Neural cell (in vitro differentiated cells): ENCODE results near the gene ECT2L. TPM values are rescaled to one million over a fixed set of nuclear protein-coding genes. Genes with fewer than 3 reads are reported as not detected.

Experiments used
- H2AFZ ChIP-seq: fragments of 200-600, 300-800 bp; sonication (generic), shearing (Covaris generic); 2 replicates; pipeline ENCODE4 v1.6.0; 2014; ENCODE audit warnings: low read depth, mild to moderate bottlenecking, antibody characterized with exemption, low read length, moderate library complexity
- H3F3A ChIP-seq: fragments of 200-600 bp; shearing (Covaris generic); 2 replicates; pipeline ENCODE4 v1.6.1; 2016; ENCODE audit warnings: mild to moderate bottlenecking, moderate library complexity, mixed read lengths, antibody characterized with exemption, low read length; ENCODE audit not compliant: insufficient read depth, poor library complexity, severe bottlenecking
- H3K27ac ChIP-seq: fragments of 200-600, 300-800 bp; sonication (generic), shearing (Covaris generic); 2 replicates; pipeline ENCODE4 v1.5.1; 2014; ENCODE audit warnings: mild to moderate bottlenecking, low read length, moderate library complexity
- H3K27me3 ChIP-seq: fragments of 300-800, 200-600 bp; sonication (generic), shearing (Covaris generic); 2 replicates; pipeline ENCODE4 v1.6.0; 2014; ENCODE audit warnings: mild to moderate bottlenecking, low read depth, low read length, moderate library complexity; ENCODE audit not compliant: insufficient read depth
- H3K36me3 ChIP-seq: fragments of 300-800, 200-600 bp; sonication (generic), shearing (Covaris generic); 2 replicates; pipeline ENCODE4 v1.5.1; 2014; ENCODE audit warnings: mild to moderate bottlenecking, antibody characterized with exemption, low read length, moderate library complexity; ENCODE audit not compliant: insufficient read depth
- H3K4me2 ChIP-seq: fragments of 300-800, 200-600 bp; sonication (generic), shearing (Covaris generic); 2 replicates; pipeline ENCODE4 v1.6.0; 2014; ENCODE audit warnings: mild to moderate bottlenecking, low read length
- H3K4me3 ChIP-seq: fragments of 300-800, 200-600 bp; sonication (generic), shearing (Covaris generic); 2 replicates; pipeline ENCODE4 v1.5.1; 2014; ENCODE audit warnings: mild to moderate bottlenecking, low read length, moderate library complexity
- H3K79me2 ChIP-seq: fragments of 200-600 bp; shearing (Covaris generic); replicated peaks from 2 replicates; pipeline ENCODE4 v1.6.0; 2014; ENCODE audit warnings: mild to moderate bottlenecking, low read length, moderate library complexity; ENCODE audit not compliant: insufficient read depth
- H3K9ac ChIP-seq: fragments of 300-800, 200-600 bp; sonication (generic), shearing (Covaris generic); 2 replicates; pipeline ENCODE4 v1.6.1; 2016; ENCODE audit warnings: mild to moderate bottlenecking, low read length, mixed read lengths
- H3K9me2 ChIP-seq: fragments of 200-600 bp; shearing (Covaris generic); 2 replicates; pipeline ENCODE4 v1.6.1; 2016; ENCODE audit warnings: mild to moderate bottlenecking, low read length, mixed read lengths; ENCODE audit not compliant: insufficient read depth
- H3K9me3 ChIP-seq: fragments of 200-600, 300-800 bp; sonication (generic), shearing (Covaris generic); 2 replicates; pipeline ENCODE4 v1.6.1; 2016; ENCODE audit warnings: mild to moderate bottlenecking, mixed run types, low read length, moderate library complexity, mixed read lengths
- H4K20me1 ChIP-seq: fragments of 200-600 bp; shearing (Covaris generic); 2 replicates; pipeline ENCODE4 v1.6.1; 2016; ENCODE audit warnings: mild to moderate bottlenecking, mixed run types; ENCODE audit not compliant: insufficient read depth
- EP300 ChIP-seq: fragments of 450-650 bp; conservative IDR thresholded peaks from 2 replicates; pipeline ENCODE4 v1.6.1; 2014; ENCODE audit warnings: antibody characterized with exemption, mild to moderate bottlenecking, moderate library complexity; ENCODE audit not compliant: poor library complexity, severe bottlenecking
- EZH2 ChIP-seq: fragments of 200-600, 300-800 bp; shearing (Covaris generic), sonication (generic); IDR thresholded peaks from 2 replicates; pipeline ENCODE4 v1.6.1; 2014; ENCODE audit warnings: antibody characterized with exemption, low read length, borderline replicate concordance, mild to moderate bottlenecking; ENCODE audit not compliant: insufficient read depth, poor library complexity, severe bottlenecking
- MXI1 ChIP-seq: fragments of 450-650 bp; conservative IDR thresholded peaks from 2 replicates; pipeline ENCODE4 v1.6.1; 2014; ENCODE audit warnings: antibody characterized with exemption, mild to moderate bottlenecking; ENCODE audit not compliant: poor library complexity, severe bottlenecking
- POLR2AphosphoS5 ChIP-seq: IDR thresholded peaks from 2 replicates; pipeline ENCODE4 v1.6.1; 2012
- RAD21 ChIP-seq: fragments of 450-650 bp; conservative IDR thresholded peaks from 2 replicates; pipeline ENCODE4 v1.6.1; 2014; ENCODE audit warnings: antibody characterized with exemption, mild to moderate bottlenecking, moderate library complexity
- SMC3 ChIP-seq: fragments of 450-650 bp; conservative IDR thresholded peaks from 2 replicates; pipeline ENCODE4 v1.6.1; 2014; ENCODE audit warnings: antibody characterized with exemption, mild to moderate bottlenecking, moderate library complexity; ENCODE audit not compliant: poor library complexity
- TAF1 ChIP-seq: IDR thresholded peaks from 2 replicates; pipeline ENCODE4 v1.6.1; 2012; ENCODE audit warnings: low read depth
- polyA plus RNA-seq: library from polyadenylated mRNA; depleted of rRNA; stranded (reverse); fragments of >200 nt; gene quantifications from 2 replicates; pipeline ENCODE4 v1.2.3, GENCODE V29; 2014
- TF ChIP-seq, protein P1 (sequence below): fragments of 450-650 bp; IDR thresholded peaks from 2 replicates; pipeline ENCODE4 v1.5.1; 2014; ENCODE audit warnings: antibody characterized with exemption, mild to moderate bottlenecking, moderate library complexity; ENCODE audit not compliant: poor library complexity, severe bottlenecking
- TF ChIP-seq, protein P2 (sequence below): IDR thresholded peaks from 2 replicates; pipeline ENCODE4 v1.6.1; 2012; ENCODE audit warnings: borderline replicate concordance

The ECT2L gene
- polyA plus RNA-seq, 1 donor from 2014 or later: not detected

DNA sequence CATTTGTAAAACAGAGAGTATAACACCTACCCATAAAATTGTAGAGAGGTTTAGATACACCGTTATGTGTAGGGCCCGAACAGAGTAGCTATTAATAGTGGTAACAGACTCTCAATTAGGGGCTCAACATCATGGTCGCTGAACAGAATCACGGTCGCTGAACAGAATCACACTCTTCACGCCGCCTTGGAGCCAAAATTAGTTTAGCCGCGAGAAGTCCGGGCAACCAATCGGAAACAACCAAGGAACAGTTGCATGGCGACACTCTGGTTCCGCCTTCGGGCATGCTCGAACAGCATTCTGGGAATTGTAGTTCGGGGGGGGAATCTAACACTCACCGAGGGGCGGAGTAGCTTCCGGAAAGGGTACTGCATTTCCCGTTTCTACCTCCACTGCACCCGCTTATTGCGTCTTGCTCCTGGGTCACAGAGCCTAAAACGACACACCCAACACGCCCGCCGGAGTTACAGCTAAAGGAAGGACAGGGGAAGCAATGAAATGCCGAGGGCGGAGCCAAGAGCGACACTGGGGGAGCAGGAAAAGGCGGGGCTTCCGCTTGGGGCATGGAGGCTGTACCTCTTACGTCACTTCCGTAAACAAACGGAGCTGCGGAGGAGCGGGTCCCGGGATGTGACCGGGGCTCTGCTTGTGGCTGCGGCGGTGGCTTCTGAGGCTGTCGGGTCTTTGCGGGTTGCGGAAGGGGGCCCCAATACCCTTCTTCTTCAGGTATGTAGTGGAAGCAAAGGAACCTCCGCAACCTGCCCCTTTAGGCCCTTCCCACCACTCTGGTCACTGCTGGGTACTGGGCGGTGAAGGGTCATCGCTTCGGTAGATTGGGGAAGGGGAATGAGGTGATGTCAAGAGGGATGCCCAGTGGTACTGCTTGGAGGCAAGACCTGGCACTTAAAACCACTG, 22.5 kb upstream of the ECT2L start, which contains the start of gene CCDC28A:
Gene CCDC28A (plus strand): TSS at position 593 of the 915 bp plus-strand sequence. CDS start 2,352 bp downstream, outside the sequence.
- Histone ChIP-seq H2AFZ (peak within 1 kb of the TSS; percentile 96), H3K9ac (peak within 1 kb of the TSS; percentile 86), H4K20me1 (no peaks in the 10 kb centered on the region), H3F3A (no peaks in the 10 kb centered on the region), H3K4me3 (peak within 1 kb of the TSS; percentile 84), H3K4me2 (peak within 1 kb of the TSS; percentile 98), H3K79me2 (peaks cover 10% of the 10 kb centered on the region), H3K27me3 (no peaks in the 10 kb centered on the region), H3K9me3 (no peaks in the 10 kb centered on the region), H3K36me3 (no peaks in the 10 kb centered on the region), H3K9me2 (no peaks in the 10 kb centered on the region), H3K27ac (peak within 1 kb of the TSS; percentile 94)
- TF ChIP-seq EZH2 (no peak), POLR2AphosphoS5 (peak; percentile 87), TAF1 (peak; percentile 65), MXI1 (peak; percentile 93), RAD21 (peak; percentile 49), SMC3 (peak; percentile 43), EP300 (peak; percentile 69)
- TF ChIP-seq, protein P1, sequence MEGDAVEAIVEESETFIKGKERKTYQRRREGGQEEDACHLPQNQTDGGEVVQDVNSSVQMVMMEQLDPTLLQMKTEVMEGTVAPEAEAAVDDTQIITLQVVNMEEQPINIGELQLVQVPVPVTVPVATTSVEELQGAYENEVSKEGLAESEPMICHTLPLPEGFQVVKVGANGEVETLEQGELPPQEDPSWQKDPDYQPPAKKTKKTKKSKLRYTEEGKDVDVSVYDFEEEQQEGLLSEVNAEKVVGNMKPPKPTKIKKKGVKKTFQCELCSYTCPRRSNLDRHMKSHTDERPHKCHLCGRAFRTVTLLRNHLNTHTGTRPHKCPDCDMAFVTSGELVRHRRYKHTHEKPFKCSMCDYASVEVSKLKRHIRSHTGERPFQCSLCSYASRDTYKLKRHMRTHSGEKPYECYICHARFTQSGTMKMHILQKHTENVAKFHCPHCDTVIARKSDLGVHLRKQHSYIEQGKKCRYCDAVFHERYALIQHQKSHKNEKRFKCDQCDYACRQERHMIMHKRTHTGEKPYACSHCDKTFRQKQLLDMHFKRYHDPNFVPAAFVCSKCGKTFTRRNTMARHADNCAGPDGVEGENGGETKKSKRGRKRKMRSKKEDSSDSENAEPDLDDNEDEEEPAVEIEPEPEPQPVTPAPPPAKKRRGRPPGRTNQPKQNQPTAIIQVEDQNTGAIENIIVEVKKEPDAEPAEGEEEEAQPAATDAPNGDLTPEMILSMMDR: peak; percentile 54
- TF ChIP-seq, protein P2, sequence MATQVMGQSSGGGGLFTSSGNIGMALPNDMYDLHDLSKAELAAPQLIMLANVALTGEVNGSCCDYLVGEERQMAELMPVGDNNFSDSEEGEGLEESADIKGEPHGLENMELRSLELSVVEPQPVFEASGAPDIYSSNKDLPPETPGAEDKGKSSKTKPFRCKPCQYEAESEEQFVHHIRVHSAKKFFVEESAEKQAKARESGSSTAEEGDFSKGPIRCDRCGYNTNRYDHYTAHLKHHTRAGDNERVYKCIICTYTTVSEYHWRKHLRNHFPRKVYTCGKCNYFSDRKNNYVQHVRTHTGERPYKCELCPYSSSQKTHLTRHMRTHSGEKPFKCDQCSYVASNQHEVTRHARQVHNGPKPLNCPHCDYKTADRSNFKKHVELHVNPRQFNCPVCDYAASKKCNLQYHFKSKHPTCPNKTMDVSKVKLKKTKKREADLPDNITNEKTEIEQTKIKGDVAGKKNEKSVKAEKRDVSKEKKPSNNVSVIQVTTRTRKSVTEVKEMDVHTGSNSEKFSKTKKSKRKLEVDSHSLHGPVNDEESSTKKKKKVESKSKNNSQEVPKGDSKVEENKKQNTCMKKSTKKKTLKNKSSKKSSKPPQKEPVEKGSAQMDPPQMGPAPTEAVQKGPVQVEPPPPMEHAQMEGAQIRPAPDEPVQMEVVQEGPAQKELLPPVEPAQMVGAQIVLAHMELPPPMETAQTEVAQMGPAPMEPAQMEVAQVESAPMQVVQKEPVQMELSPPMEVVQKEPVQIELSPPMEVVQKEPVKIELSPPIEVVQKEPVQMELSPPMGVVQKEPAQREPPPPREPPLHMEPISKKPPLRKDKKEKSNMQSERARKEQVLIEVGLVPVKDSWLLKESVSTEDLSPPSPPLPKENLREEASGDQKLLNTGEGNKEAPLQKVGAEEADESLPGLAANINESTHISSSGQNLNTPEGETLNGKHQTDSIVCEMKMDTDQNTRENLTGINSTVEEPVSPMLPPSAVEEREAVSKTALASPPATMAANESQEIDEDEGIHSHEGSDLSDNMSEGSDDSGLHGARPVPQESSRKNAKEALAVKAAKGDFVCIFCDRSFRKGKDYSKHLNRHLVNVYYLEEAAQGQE: peak; percentile 26

- Histone ChIP-seq H3F3A (no peaks in the 10 kb centered on the region), H3K36me3 (no peaks in the 10 kb centered on the region), H3K4me2 (peak overlapping the region; percentile 98), H2AFZ (peak overlapping the region; percentile 96), H4K20me1 (no peaks in the 10 kb centered on the region), H3K9ac (peak overlapping the region; percentile 86), H3K79me2 (peaks cover 10% of the 10 kb centered on the region), H3K27ac (no peak overlapping the region), H3K4me3 (peak overlapping the region; percentile 84), H3K27me3 (no peaks in the 10 kb centered on the region), H3K9me2 (no peaks in the 10 kb centered on the region), H3K9me3 (no peaks in the 10 kb centered on the region)
- TF ChIP-seq EP300 (no peak), POLR2AphosphoS5 (no peak), MXI1 (no peak), EZH2 (no peak)
Observed at GRCh38 chr6:138774370-138774769, 21.5 kb upstream of the ECT2L start.
